Rectal smooth muscle tissue (tissue), 1 donor: ENCODE results near the gene SATB1.
"Not testable (repeated sequence)": the region's sequence is repeated elsewhere in the genome, so short reads cannot be mapped to it uniquely, and the experiment has no call there.

ENCODE experiments used
- H3K27ac ChIP-seq: one replicate; pipeline ENCODE4 v1.7.0; 2013; ENCODE audit warnings: low read depth, low read length, inconsistent platforms
- H3K27me3 ChIP-seq: one replicate; pipeline ENCODE4 v1.7.0; 2013; ENCODE audit warnings: low read length; ENCODE audit not compliant: control insufficient read depth, insufficient read depth
- H3K36me3 ChIP-seq: one replicate; pipeline ENCODE4 v1.7.0; 2013; ENCODE audit warnings: low read length; ENCODE audit not compliant: control insufficient read depth, insufficient read depth
- H3K4me1 ChIP-seq: one replicate; pipeline ENCODE4 v1.7.0; 2013; ENCODE audit warnings: low read length; ENCODE audit not compliant: control insufficient read depth, insufficient read depth
- H3K4me3 ChIP-seq: one replicate; pipeline ENCODE4 v1.7.0; 2013; ENCODE audit warnings: low read length
- H3K9ac ChIP-seq: one replicate; pipeline ENCODE4 v1.7.0; 2013; ENCODE audit warnings: low read length

SATB1 gene

DNA sequence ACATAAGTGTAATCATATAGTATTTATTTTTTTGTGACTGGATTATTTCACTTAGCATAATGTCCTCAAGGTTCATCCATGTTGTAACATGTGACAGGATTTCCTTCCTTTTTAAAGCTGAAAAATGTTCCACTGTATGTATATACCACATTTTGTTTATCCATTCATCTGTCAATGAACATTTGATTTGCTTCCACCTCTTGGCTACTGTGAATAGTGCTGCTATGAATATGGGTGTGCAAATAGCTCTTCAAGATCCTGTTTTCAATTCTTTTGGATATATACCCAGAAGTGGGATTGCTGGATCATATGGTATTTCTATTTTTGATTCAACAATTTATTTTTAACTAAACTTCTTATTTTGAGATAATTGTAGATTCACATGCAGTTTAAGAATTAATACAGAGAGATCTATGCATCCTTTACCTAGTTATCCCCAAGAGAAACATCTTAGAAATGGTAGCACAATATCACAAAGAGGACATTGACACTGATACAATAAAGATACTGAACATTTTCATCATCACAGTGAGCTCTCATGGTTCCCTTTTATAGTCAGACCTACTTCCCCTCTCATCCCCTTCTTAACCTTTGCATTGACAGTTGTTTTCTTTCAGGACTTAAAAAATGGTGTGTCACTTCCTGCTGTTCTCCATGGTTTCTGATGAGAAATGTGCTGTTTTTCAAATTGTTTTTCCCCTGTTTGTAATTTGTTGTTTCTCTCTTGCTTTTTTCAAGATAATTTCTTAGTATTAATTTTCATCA, 90.1 kb downstream of the SATB1 start:
- H3K27ac ChIP-seq: no peak overlapping the region
- no peak overlapping the region for H3K9ac ChIP-seq
- no peak overlapping the region for H3K4me3 ChIP-seq
- no peaks in the 10 kb centered on the region for H3K4me1 ChIP-seq
- no peaks in the 10 kb centered on the region for H3K27me3 ChIP-seq
- H3K36me3 ChIP-seq: no peaks in the 10 kb centered on the region

DNA sequence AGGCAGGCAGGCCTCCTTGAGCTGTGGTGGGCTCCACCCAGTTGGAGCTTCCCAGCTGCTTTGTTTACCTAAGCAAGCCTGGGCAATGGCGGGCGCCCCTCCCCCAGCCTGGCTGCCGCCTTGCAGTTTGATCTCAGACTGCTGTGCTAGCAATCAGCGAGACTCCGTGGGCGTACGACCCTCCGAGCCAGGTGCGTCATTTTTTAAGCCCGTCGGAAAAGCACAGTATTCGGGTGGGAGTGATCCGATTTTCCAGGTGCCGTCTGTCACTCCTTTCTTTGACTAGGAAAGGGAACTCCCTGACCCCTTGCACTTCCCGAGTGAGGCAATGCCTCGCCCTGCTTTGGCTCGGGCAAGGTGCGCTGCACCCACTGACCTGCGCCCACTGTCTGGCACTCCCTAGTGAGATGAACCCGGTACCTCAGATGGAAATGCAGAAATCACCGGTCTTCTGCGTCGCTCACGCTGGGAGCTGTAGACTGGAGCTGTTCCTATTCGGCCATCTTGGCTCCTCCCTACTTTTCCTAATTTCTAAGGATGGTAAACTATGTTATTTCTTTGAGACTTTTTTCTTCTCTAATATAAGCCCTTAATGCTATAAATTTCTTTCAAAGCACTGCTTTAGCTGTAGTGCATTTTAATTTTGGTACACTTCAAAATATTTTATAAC, 94.2 kb downstream of the SATB1 start:
- not testable (repeated sequence) for H3K4me3 ChIP-seq, H3K27ac ChIP-seq, H3K4me1 ChIP-seq, H3K27me3 ChIP-seq, H3K9ac ChIP-seq, H3K36me3 ChIP-seq

DNA sequence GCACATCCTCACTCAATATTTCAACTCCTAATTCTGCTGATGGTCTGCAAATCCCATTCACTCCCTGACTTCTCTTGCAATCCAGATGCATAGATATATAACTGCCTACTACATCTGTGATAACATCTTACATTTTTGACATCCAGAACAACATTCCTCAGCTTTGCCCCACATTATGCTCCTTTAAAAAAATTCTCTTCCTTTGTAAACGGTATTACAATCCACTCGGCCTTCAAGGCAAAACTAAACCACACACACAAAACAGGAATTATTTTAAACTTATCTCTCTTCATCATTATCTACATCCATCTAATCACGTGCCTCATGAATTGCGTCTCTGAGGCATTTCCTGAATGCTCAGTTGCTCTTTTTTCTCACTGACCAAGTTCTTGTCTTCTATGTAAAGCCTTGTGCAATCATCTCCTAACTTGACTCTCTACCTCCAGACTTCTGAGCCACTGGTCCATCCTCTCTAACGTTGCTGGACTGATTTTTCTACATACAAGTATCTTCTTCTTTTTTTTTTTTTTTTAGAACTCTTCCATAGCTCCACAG, 117.0 kb downstream of the SATB1 start:
- Histone ChIP-seq H3K27me3 (no peaks in the 10 kb centered on the region), H3K27ac (no peak overlapping the region), H3K4me3 (no peak overlapping the region), H3K36me3 (no peaks in the 10 kb centered on the region), H3K4me1 (no peaks in the 10 kb centered on the region), H3K9ac (no peak overlapping the region)

DNA sequence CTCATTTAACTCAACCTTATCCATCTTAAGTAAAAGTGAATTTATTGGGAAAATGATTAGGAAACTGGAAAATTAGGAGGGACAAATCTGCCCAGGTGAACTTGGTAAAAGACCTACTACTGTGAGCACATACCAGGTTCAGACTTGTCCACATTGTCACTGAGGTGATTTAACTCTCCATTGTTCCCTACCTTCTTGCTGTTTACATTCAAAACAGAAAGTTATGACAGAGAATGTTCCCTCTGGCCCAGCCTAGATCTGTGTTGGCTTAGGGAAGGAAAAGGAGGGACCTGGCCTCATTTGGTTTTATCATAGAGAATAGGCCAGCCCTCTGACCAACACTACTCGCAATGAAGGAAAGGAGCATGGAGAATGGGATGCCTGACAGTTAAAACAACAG, 117.6 kb downstream of the SATB1 start:
- Histone ChIP-seq H3K27me3 (no peaks in the 10 kb centered on the region), H3K9ac (no peak overlapping the region), H3K4me3 (no peak overlapping the region), H3K27ac (no peak overlapping the region), H3K4me1 (no peaks in the 10 kb centered on the region), H3K36me3 (no peaks in the 10 kb centered on the region)

DNA sequence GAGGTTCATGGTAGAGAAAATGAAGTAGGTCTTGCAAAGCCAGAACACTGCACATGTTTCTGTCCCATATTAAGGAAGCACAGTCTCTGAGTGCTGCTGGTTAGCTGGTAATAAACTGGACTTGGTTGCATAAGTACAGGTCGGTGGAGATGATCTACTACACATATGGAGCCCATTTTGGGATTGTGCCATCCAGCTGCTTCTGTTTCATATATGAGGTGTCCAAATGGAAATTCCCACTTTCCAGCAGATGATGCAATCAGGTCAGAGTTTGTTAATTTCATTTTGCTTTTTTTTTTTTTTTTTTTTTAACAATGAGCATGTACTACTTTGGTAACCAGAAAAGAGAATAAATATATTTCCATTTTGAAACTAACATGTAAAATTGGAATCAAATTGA, 122.6 kb downstream of the SATB1 start:
- Histone ChIP-seq H3K27me3 (no peaks in the 10 kb centered on the region), H3K4me1 (no peaks in the 10 kb centered on the region), H3K27ac (no peak overlapping the region)

DNA sequence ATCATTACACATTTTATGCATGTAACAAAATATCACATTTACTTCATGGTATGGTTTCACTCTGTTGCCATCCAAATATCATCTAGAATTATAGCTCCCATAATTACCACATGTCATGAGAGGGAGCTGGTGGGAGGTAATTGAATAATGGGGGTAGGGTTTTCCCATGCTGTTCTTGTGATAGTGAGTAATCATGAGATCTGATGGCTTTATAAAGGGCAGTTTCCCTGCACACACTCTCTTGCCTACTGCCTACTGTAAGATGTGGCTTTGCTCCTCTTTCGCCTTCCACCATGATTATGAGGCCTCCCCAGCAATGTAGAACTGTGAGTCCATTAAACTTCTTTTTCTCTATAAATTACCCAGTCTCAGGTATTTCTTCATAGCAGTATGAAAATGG, 123.4 kb downstream of the SATB1 start:
- Histone ChIP-seq H3K27ac (no peak overlapping the region), H3K36me3 (no peaks in the 10 kb centered on the region), H3K4me1 (no peaks in the 10 kb centered on the region), H3K9ac (no peak overlapping the region), H3K4me3 (no peak overlapping the region), H3K27me3 (no peaks in the 10 kb centered on the region)

More for the DNA sequence above, 122.6 kb downstream of the SATB1 start:
- H3K36me3 ChIP-seq: no peaks in the 10 kb centered on the region
- H3K4me3 ChIP-seq: no peak overlapping the region
- no peak overlapping the region for H3K9ac ChIP-seq

DNA sequence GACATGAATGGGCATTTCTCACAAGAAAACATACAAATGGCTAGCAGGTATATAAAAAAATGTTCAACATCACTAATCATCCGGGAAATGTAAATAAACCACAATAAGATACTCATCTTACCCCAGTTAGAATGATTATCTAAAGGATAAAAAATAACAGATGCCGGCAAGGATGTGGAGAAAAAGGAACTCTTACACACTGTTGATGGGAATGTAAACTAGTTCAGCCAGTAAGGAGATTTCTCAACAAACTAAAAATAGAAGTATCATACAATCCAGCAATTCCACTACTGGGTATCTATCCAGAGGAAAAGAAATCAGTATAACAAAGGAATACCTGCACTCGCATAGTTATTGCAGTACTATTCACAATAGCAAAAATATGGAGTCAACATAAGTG, 124.2 kb downstream of the SATB1 start:
- H3K9ac ChIP-seq: no peak overlapping the region
- H3K36me3 ChIP-seq: no peaks in the 10 kb centered on the region
- H3K27ac ChIP-seq: no peak overlapping the region
- no peaks in the 10 kb centered on the region for H3K27me3 ChIP-seq
- no peaks in the 10 kb centered on the region for H3K4me1 ChIP-seq
- H3K4me3 ChIP-seq: no peak overlapping the region

DNA sequence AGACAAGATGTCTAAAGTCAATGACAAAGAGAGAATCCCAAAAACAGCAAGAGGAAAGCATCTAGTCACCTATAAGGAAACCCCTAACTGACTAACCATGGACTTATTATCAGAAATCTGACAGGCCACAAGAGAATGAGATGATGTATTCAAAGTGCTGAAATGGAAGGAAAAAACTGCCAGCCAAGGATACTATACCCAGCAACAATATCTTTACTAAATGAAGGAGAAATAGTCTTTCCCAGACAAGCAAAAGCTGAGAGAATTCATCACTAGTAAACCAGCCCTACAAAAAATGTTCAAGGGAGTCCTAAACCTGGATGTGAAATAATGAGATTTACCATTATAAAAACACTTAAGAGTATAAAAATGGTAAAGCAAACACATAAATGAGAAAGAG, 128.0 kb downstream of the SATB1 start:
- Histone ChIP-seq H3K27ac (no peak overlapping the region), H3K4me3 (no peak overlapping the region), H3K27me3 (no peaks in the 10 kb centered on the region)

More for the DNA sequence above, 128.0 kb downstream of the SATB1 start:
- Histone ChIP-seq H3K36me3 (no peaks in the 10 kb centered on the region), H3K9ac (no peak overlapping the region), H3K4me1 (no peaks in the 10 kb centered on the region)
